Choroid plexus epithelial cell (primary cell): ENCODE data around the gene ALDH1L2.

ENCODE experiments used
- DNase-seq: peaks from one replicate; pipeline ENCODE4 v3.0.0-alpha.2; 2010; ENCODE audit warnings: low read depth
- H3K4me3 ChIP-seq: 2 replicates; pipeline ENCODE4 v1.5.1; 2011; ENCODE audit warnings: low read depth, mild to moderate bottlenecking, control low read depth, low read length, moderate library complexity
- TF ChIP-seq, protein P1 (sequence below): conservative IDR thresholded peaks from 2 replicates; pipeline ENCODE4 v1.5.1; 2011; ENCODE audit warnings: low read depth, mild to moderate bottlenecking, control low read depth, inconsistent platforms, low read length, moderate library complexity

The ALDH1L2 gene

DNA sequence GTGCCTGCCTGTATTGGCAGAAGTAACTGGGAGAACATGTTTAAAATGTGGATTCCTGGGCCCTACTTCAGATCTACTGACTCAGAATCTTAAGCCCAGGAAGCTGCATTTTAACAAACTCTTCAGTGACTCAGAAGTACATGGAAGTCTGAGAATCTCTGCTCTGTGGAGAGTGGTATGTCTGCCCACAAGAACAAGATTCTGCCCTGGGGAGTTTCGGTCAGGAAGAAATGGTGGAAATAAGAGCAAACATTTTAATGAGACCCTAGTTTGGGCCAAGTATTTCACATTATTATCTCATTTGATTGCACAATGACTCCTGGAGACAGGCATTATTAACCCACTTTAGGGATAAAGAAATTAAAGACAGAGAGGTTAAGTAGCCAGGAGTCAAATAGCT is 8.2 kb downstream of the ALDH1L2 start:
- no peak overlapping the region for H3K4me3 ChIP-seq
- DNase-seq: peak; percentile 52
- TF ChIP-seq, protein P1, sequence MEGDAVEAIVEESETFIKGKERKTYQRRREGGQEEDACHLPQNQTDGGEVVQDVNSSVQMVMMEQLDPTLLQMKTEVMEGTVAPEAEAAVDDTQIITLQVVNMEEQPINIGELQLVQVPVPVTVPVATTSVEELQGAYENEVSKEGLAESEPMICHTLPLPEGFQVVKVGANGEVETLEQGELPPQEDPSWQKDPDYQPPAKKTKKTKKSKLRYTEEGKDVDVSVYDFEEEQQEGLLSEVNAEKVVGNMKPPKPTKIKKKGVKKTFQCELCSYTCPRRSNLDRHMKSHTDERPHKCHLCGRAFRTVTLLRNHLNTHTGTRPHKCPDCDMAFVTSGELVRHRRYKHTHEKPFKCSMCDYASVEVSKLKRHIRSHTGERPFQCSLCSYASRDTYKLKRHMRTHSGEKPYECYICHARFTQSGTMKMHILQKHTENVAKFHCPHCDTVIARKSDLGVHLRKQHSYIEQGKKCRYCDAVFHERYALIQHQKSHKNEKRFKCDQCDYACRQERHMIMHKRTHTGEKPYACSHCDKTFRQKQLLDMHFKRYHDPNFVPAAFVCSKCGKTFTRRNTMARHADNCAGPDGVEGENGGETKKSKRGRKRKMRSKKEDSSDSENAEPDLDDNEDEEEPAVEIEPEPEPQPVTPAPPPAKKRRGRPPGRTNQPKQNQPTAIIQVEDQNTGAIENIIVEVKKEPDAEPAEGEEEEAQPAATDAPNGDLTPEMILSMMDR: no peak

DNA sequence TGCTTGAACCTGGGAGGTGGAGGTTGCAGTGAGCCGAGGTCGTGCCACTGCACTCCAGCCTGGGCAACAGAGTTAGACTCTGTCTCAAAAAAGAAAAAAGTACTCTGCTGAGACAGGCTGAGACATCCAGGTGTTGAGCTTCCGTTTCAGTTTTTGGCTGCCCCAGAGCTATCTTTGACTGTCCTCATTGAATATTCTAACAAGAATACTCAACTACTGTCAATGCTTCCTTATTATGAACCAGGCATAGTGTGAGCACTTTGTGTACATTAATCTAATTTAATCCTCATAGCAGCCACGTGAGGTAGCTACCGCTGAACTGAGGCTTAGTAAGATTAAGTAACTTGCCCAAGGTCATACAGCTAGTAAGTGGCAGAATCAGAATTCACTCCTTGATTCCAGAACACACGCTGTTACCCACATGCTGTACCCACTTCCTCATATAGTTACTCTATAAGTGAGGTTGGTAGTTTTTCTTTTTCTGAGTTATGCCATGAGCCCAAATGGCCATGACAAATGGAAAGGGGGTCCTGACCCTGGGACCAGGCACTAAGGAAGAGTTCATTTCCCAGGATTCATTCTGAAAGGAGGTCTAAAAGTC is 11.3 kb downstream of the ALDH1L2 start:
- TF ChIP-seq, protein P1: no peak
- no peak for DNase-seq
- H3K4me3 ChIP-seq: no peak overlapping the region

DNA sequence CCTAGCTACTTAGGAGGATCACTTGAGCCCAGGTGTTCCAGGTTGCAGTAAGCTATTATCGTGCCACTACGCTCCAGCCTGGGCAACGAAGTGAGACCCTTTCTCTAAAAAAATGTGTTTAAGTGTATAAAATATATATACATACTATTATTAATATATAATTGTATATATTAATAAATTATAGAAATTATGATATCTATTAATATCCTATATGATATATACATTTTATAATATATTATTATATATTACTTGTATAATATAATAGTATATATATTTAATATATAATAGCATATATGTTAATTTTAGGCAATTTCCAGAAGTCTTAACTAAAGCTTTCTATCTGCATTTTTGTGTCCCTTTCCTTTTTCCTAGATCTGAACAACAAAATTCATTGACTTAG is 12.3 kb downstream of the ALDH1L2 start:
- H3K4me3 ChIP-seq: no peak overlapping the region
- DNase-seq: no peak
- TF ChIP-seq, protein P1: no peak

DNA sequence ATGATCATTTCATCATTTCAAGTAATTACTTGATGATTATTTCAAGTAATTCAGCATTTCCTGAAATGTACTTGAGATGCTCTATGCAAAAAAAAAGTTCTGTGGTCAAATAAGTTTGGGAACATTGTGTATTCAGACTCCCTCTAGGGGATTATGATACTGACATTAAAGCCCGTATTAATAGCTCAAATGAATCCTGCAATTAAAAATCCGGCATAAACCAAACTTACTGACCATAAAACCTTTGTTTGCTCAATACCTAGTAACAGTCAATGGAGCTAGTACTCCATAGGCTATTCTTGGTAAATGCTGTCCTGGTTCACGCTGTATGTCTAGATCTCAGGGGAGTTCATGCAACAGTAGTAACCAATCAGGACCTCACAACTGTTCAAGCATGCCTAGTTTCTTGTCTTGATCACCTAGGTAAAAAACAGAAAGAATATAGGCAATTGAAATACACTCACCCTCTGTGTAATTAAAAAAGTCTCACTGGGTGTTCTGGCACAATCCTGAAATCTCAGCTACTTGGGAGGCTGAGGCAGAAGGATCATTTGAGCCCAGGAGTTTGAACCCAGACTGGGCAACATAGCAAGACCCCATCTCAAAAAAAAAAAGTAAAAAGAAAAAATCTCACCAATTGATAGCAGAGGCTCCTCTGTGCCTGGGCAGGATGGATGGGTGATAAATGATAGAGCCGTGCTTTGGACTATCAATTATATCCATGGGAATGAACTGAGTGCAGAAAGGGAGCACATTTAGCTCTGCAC is 14.1 kb downstream of the ALDH1L2 start:
- H3K4me3 ChIP-seq: no peak overlapping the region
- DNase-seq: no peak
- TF ChIP-seq, protein P1: no peak

DNA sequence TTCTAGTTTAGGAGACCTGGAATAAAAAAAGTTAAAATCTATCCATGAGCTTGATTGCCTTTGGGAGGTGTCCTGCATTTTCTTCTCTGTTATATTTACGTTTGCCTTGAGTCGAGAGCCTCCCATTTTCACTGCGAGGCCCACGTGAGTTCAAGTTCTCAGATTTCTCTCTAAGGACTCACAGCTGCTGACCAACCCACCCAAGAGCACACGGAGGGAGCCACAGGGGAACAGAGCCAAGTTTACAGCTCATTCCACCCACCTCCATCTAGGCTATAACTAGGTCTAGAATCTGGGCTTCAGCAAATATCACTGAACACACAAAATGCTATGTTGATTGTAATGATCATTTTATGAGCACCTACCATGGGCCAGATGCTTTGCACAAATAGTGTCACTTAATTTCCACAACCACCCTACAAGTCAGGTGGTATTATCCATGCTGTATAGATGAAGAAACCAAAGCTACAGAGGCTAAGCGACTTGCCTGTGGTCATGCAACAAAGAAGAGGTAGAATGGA is 16.7 kb downstream of the ALDH1L2 start:
- H3K4me3 ChIP-seq: no peak overlapping the region
- TF ChIP-seq, protein P1: no peak
- DNase-seq: peak; percentile 85

DNA sequence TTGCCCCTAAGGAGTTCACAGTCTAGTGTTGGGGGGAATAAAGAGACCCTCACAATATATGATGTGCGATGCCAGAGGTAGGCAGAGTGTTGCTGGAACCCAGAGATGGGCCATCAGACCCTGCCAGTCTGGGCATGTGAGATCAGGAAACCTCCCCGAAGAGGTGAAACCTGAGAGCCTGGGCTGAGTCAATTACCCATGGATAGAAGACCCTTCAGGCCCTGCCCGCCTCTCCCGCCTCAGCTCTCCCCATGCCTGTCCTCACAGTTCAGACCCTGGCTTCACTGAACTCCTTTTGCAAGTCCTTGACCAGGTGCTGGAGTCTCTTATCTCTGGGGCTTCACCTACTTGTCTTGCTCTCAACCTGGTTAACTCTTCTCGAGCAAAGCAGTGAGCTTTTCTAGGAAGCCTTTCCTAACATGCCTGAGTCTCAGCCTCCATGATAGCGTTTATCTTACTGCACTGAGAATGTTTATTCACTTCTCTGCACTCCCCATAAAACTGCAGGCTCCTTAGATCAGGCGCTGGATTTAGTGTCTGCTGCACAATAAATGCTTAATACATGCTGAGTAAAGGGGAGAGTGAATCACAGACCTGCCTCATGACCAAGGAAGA is 19.6 kb downstream of the ALDH1L2 start:
- TF ChIP-seq, protein P1: no peak
- DNase-seq: no peak
- no peak overlapping the region for H3K4me3 ChIP-seq
